Choroid plexus epithelial cell (primary cell): ENCODE results near the gene SAMD14.

Experiments
- DNase-seq: peaks from one replicate; pipeline ENCODE4 v3.0.0-alpha.2; 2010; ENCODE audit warnings: low read depth
- H3K4me3 ChIP-seq: 2 replicates; pipeline ENCODE4 v1.5.1; 2011; ENCODE audit warnings: low read depth, mild to moderate bottlenecking, control low read depth, low read length, moderate library complexity
- CTCF ChIP-seq: conservative IDR thresholded peaks from 2 replicates; pipeline ENCODE4 v1.5.1; 2011; ENCODE audit warnings: low read depth, mild to moderate bottlenecking, control low read depth, inconsistent platforms, low read length, moderate library complexity

The SAMD14 gene

GRCh38 chr17:50135316-50136095 lies 5.5 kb upstream of the SAMD14 start:
- no peak for TF ChIP-seq CTCF
- no peak for DNase-seq
- H3K4me3 ChIP-seq = no peak overlapping the region

GRCh38 chr17:50134206-50135110 lies 4.5 kb upstream of the SAMD14 start:
- H3K4me3 ChIP-seq = no peak overlapping the region
- peak; percentile 20 for TF ChIP-seq CTCF

GRCh38 chr17:50133769-50134099 lies 3.8 kb upstream of the SAMD14 start:
- no peak for TF ChIP-seq CTCF
- no peak for DNase-seq

More at GRCh38 chr17:50134206-50135110, 4.5 kb upstream of the SAMD14 start:
- DNase-seq = no peak

GRCh38 chr17:50133028-50133768 lies 3.2 kb upstream of the SAMD14 start:
- TF ChIP-seq CTCF = no peak
- no peak for DNase-seq
- H3K4me3 ChIP-seq = no peak overlapping the region

More at GRCh38 chr17:50133769-50134099, 3.8 kb upstream of the SAMD14 start:
- no peak overlapping the region for H3K4me3 ChIP-seq

GRCh38 chr17:50132104-50132794 lies 2.3 kb upstream of the SAMD14 start:
- H3K4me3 ChIP-seq = no peak overlapping the region
- no peak for DNase-seq

More at GRCh38 chr17:50132104-50132794, 2.3 kb upstream of the SAMD14 start:
- TF ChIP-seq CTCF = no peak
